NT2/D1 (cell line): Measurements from ENCODE around the gene TBC1D9B.

ENCODE experiments used
- SUZ12 ChIP-seq: IDR thresholded peaks from 2 replicates; pipeline ENCODE4 v1.6.1; 2011; ENCODE audit not compliant: insufficient read length, insufficient read depth; ENCODE audit errors: extremely low read depth
- YY1 ChIP-seq: IDR thresholded peaks from 2 replicates; pipeline ENCODE4 v1.6.1; 2011; ENCODE audit not compliant: insufficient read length, insufficient read depth
- ZNF274 ChIP-seq: IDR thresholded peaks from 2 replicates; pipeline ENCODE4 v1.6.1; 2011; ENCODE audit warnings: mild to moderate bottlenecking, low read depth, low read length

GRCh38 chr5:179887802-179888201 lies 19.9 kb downstream of the TBC1D9B start:
- TF ChIP-seq YY1 = no peak
- no peak for TF ChIP-seq ZNF274
- no peak for TF ChIP-seq SUZ12
